Measurements from ENCODE around the gene ADAMTS8. TPM values are rescaled to one million over a fixed set of nuclear protein-coding genes. Genes with fewer than 3 reads are reported as not detected.

Gene ADAMTS8
- total RNA-seq, 1 donor from 2014 or later = 4.8 TPM

DNA sequence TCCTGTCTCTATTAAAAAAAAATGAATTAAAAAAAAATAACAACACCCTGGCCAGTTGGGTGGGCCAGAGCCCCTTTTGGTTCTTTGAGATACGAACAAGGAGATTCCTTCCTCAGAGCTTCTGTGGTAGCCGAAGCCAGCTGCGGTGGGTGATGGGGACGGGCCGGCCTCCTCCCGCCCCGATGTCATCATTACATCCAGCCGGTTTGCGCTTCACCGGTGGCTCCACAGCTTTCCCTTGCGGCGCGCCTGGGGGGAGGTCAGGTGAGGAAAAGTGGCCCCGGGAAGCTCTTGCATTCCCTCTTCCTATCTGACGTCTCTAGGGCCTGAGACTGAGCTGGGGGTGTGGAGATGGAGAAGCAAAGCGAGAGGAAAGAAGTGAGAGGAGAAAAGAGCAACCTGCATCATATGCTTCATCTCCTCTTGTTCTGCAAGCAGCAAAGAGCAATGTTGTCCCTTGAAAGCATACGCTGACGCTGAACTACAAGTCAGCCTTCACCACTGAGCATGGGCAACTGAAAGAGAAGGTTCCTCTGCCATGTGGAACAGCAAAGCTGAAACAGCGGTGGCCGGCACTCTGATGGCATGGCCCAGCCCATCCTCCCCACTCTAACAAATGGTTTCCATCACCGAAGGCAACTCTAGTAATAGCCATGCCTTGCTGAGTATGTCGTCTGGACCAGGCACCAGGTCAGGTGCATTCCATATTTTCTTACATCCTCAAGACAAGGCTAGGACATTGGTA, 6.0 kb downstream of the ADAMTS8 start:
- no peak overlapping the region for H3K4me3 Mint-ChIP-seq
- DNase-seq (ENCODE audit: extremely low spot score, unreplicated experiment) = no peak
- H3K4me1 Mint-ChIP-seq (ENCODE audit: unreplicated experiment) = peaks cover 7% of the 10 kb centered on the region
- TF ChIP-seq, protein P1, sequence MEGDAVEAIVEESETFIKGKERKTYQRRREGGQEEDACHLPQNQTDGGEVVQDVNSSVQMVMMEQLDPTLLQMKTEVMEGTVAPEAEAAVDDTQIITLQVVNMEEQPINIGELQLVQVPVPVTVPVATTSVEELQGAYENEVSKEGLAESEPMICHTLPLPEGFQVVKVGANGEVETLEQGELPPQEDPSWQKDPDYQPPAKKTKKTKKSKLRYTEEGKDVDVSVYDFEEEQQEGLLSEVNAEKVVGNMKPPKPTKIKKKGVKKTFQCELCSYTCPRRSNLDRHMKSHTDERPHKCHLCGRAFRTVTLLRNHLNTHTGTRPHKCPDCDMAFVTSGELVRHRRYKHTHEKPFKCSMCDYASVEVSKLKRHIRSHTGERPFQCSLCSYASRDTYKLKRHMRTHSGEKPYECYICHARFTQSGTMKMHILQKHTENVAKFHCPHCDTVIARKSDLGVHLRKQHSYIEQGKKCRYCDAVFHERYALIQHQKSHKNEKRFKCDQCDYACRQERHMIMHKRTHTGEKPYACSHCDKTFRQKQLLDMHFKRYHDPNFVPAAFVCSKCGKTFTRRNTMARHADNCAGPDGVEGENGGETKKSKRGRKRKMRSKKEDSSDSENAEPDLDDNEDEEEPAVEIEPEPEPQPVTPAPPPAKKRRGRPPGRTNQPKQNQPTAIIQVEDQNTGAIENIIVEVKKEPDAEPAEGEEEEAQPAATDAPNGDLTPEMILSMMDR (conservative IDR thresholded peaks at IDR 0.05) = no peak
- H3K9me3 Mint-ChIP-seq = no peaks in the 10 kb centered on the region
- H3K27ac Mint-ChIP-seq = no peak overlapping the region
- H3K36me3 Mint-ChIP-seq = no peaks in the 10 kb centered on the region
- H3K27me3 Mint-ChIP-seq = peaks cover 57% of the 10 kb centered on the region

DNA sequence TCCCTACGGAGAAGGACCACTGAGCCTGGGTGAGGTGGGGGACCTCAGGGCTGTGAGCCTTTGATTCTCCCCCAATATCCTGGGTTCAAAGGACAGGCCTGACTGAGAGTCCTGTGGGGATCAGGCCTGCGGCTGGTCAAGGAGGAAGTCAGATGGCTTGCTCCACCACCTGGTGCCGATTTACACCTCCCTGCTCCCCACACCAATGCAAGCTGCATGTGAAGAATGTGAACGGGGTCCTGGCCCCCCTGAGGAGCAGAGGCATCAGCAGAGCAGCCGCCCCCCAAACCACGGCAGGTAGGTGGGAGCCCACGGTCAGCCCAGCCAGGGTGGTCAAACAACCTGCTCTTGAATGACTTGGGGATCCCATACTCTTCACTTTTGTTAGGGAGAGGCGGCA, 6.7 kb downstream of the ADAMTS8 start:
- DNase-seq (ENCODE audit: extremely low spot score, unreplicated experiment) = no peak
- Mint-ChIP-seq H3K27ac (no peak overlapping the region), H3K27me3 (peaks cover 50% of the 10 kb centered on the region), H3K36me3 (no peaks in the 10 kb centered on the region), H3K4me3 (no peak overlapping the region), H3K4me1 (ENCODE audit: unreplicated experiment) (peaks cover 3% of the 10 kb centered on the region), H3K9me3 (no peaks in the 10 kb centered on the region)
- TF ChIP-seq, protein P1 (conservative IDR thresholded peaks at IDR 0.05) = no peak

DNA sequence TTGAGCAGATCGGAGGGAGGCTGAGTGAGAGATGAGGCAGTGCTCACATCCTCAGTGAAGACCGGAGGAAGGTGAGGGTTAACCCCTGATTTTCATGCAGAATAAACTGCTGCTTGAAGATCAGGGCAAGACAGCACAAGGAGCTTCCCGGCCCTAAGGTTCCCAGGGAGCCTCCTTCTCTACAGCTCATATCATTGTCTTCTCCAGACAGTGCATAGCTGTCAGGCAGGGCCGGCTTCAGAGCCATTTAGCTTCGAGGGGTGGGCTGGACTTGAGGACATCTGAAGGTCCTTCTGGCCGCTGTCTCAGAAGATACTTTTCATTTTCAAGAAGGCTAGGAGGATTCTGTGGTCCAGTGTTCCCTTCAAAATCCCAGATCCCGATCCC, 7.2 kb downstream of the ADAMTS8 start:
- Mint-ChIP-seq H3K27me3 (peaks cover 48% of the 10 kb centered on the region), H3K4me3 (no peak overlapping the region), H3K36me3 (no peaks in the 10 kb centered on the region), H3K27ac (no peak overlapping the region), H3K9me3 (no peaks in the 10 kb centered on the region), H3K4me1 (ENCODE audit: unreplicated experiment) (peaks cover 3% of the 10 kb centered on the region)
- TF ChIP-seq, protein P1 (conservative IDR thresholded peaks at IDR 0.05) = no peak
- no peak for DNase-seq (ENCODE audit: extremely low spot score, unreplicated experiment)

DNA sequence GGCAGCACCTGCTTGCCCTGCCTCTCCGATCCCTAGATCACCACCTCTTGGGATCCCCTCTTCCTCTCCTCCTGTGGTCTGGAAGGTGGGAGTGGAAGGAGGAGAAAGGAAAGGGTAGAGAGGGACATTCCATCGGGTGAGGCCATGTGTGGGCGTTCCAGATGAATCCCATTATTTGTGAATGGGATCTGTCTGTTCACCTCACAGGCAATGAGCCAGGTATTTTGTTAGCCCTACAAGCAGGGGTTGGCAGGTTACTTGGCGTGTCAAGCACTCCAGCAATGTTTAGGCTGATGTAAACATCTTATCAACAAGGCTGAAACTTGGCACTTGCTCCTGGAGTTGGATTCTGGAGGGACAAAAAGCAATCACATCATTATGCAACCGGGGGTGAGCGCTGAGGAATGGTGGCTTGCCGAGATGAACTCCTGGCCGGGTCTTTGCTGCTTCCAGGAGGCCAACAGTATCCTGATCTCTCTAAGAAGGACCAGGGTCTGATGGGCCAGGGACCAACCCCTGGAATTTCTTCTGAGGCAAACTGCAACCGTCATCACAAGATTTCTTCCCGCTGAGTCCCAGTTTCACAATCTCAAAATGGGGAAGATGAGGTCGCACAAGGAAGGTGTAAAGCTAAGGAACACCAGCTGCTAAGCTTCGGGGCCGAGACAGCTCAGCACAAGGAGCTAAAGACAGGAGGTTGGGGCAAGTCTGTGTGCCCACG, 7.8 kb downstream of the ADAMTS8 start:
- H3K4me1 Mint-ChIP-seq (ENCODE audit: unreplicated experiment) = peaks cover 3% of the 10 kb centered on the region
- no peaks in the 10 kb centered on the region for H3K9me3 Mint-ChIP-seq
- H3K27me3 Mint-ChIP-seq = peaks cover 45% of the 10 kb centered on the region
- no peak overlapping the region for H3K4me3 Mint-ChIP-seq
- no peak overlapping the region for H3K27ac Mint-ChIP-seq
- TF ChIP-seq, protein P1 (conservative IDR thresholded peaks at IDR 0.05) = no peak
- H3K36me3 Mint-ChIP-seq = no peaks in the 10 kb centered on the region
- no peak for DNase-seq (ENCODE audit: extremely low spot score, unreplicated experiment)

DNA sequence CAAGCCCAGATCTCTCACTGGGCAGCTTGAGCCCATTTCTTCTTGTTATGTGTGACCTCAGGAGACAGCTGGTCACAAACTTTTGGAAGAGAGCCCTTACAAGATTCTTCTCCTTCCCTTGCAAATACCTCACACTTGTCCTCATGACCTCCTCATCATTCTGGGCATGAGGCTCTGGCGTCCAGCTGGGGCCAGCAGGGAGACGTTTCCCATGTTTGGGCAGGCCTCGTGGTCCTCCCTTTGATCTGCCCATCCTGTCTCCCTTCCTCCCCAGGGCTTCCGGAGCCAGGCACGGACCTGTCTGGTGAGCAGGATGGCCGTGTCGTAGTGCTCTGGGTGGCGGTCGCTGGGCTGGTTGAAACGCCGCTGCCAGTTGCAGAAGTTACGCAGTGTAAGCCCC, 9.7 kb downstream of the ADAMTS8 start:
- H3K9me3 Mint-ChIP-seq = no peaks in the 10 kb centered on the region
- TF ChIP-seq, protein P1 (conservative IDR thresholded peaks at IDR 0.05) = no peak
- H3K4me1 Mint-ChIP-seq (ENCODE audit: unreplicated experiment) = peaks cover 3% of the 10 kb centered on the region
- no peak for DNase-seq (ENCODE audit: extremely low spot score, unreplicated experiment)
- H3K27me3 Mint-ChIP-seq = peaks cover 35% of the 10 kb centered on the region
- no peak overlapping the region for H3K4me3 Mint-ChIP-seq
- no peak overlapping the region for H3K27ac Mint-ChIP-seq
- H3K36me3 Mint-ChIP-seq = no peaks in the 10 kb centered on the region

Data from type B pancreatic cell (in vitro differentiated cells).